ENCODE data around the gene PLEKHJ1.

PLEKHJ1 gene

GRCh38 chr19:2226051-2226839 is 9.9 kb downstream of the PLEKHJ1 start:
- Histone ChIP-seq H3K36me3 (ENCODE audit: control insufficient read depth, insufficient read depth, low read length) (peaks cover 23% of the 10 kb centered on the region), H3K9ac (ENCODE audit: low read length) (no peak overlapping the region), H3K9me3 (ENCODE audit: control insufficient read depth, low read length) (no peaks in the 10 kb centered on the region), H3K4me1 (ENCODE audit: control insufficient read depth, insufficient read depth, low read length) (peaks cover 14% of the 10 kb centered on the region), H3K4me3 (ENCODE audit: low read length) (no peak overlapping the region), H3K27me3 (ENCODE audit: control insufficient read depth, insufficient read depth, low read length) (no peaks in the 10 kb centered on the region)

GRCh38 chr19:2225415-2226050 is 10.6 kb downstream of the PLEKHJ1 start:
- peaks cover 26% of the 10 kb centered on the region for H3K36me3 ChIP-seq (ENCODE audit: control insufficient read depth, insufficient read depth, low read length)
- H3K9ac ChIP-seq (ENCODE audit: low read length): no peak overlapping the region

GRCh38 chr19:2224754-2225349 is 11.3 kb downstream of the PLEKHJ1 start:
- Histone ChIP-seq H3K4me1 (ENCODE audit: control insufficient read depth, insufficient read depth, low read length) (peaks cover 9% of the 10 kb centered on the region), H3K4me3 (ENCODE audit: low read length) (no peak overlapping the region), H3K9me3 (ENCODE audit: control insufficient read depth, low read length) (no peaks in the 10 kb centered on the region), H3K27me3 (ENCODE audit: control insufficient read depth, insufficient read depth, low read length) (no peaks in the 10 kb centered on the region), H3K9ac (ENCODE audit: low read length) (no peak overlapping the region), H3K36me3 (ENCODE audit: control insufficient read depth, insufficient read depth, low read length) (peaks cover 26% of the 10 kb centered on the region)

More at GRCh38 chr19:2225415-2226050, 10.6 kb downstream of the PLEKHJ1 start:
- Histone ChIP-seq H3K4me3 (ENCODE audit: low read length) (no peak overlapping the region), H3K9me3 (ENCODE audit: control insufficient read depth, low read length) (no peaks in the 10 kb centered on the region), H3K4me1 (ENCODE audit: control insufficient read depth, insufficient read depth, low read length) (peaks cover 9% of the 10 kb centered on the region), H3K27me3 (ENCODE audit: control insufficient read depth, insufficient read depth, low read length) (no peaks in the 10 kb centered on the region)

GRCh38 chr19:2223959-2224358 is 12.2 kb downstream of the PLEKHJ1 start:
- Histone ChIP-seq H3K9ac (ENCODE audit: low read length) (no peak overlapping the region), H3K36me3 (ENCODE audit: control insufficient read depth, insufficient read depth, low read length) (peaks cover 22% of the 10 kb centered on the region), H3K4me3 (ENCODE audit: low read length) (no peak overlapping the region), H3K4me1 (ENCODE audit: control insufficient read depth, insufficient read depth, low read length) (peaks cover 8% of the 10 kb centered on the region), H3K9me3 (ENCODE audit: control insufficient read depth, low read length) (no peaks in the 10 kb centered on the region), H3K27me3 (ENCODE audit: control insufficient read depth, insufficient read depth, low read length) (no peaks in the 10 kb centered on the region)

GRCh38 chr19:2223391-2223790 is 12.7 kb downstream of the PLEKHJ1 start:
- H3K9me3 ChIP-seq (ENCODE audit: control insufficient read depth, low read length): no peaks in the 10 kb centered on the region
- H3K36me3 ChIP-seq (ENCODE audit: control insufficient read depth, insufficient read depth, low read length): peaks cover 16% of the 10 kb centered on the region
- no peak overlapping the region for H3K4me3 ChIP-seq (ENCODE audit: low read length)
- H3K9ac ChIP-seq (ENCODE audit: low read length): no peak overlapping the region
- no peaks in the 10 kb centered on the region for H3K27me3 ChIP-seq (ENCODE audit: control insufficient read depth, insufficient read depth, low read length)
- peaks cover 4% of the 10 kb centered on the region for H3K4me1 ChIP-seq (ENCODE audit: control insufficient read depth, insufficient read depth, low read length)

GRCh38 chr19:2221918-2222317 is 14.2 kb downstream of the PLEKHJ1 start:
- Histone ChIP-seq H3K4me3 (ENCODE audit: low read length) (no peak overlapping the region), H3K9me3 (ENCODE audit: control insufficient read depth, low read length) (no peaks in the 10 kb centered on the region), H3K36me3 (ENCODE audit: control insufficient read depth, insufficient read depth, low read length) (peaks cover 21% of the 10 kb centered on the region), H3K4me1 (ENCODE audit: control insufficient read depth, insufficient read depth, low read length) (peaks cover 4% of the 10 kb centered on the region), H3K27me3 (ENCODE audit: control insufficient read depth, insufficient read depth, low read length) (no peaks in the 10 kb centered on the region), H3K9ac (ENCODE audit: low read length) (no peak overlapping the region)

GRCh38 chr19:2221250-2221831 is 14.8 kb downstream of the PLEKHJ1 start:
- H3K36me3 ChIP-seq (ENCODE audit: control insufficient read depth, insufficient read depth, low read length): peaks cover 24% of the 10 kb centered on the region

GRCh38 chr19:2219726-2220125 is 16.4 kb downstream of the PLEKHJ1 start:
- Histone ChIP-seq H3K9me3 (ENCODE audit: control insufficient read depth, low read length) (no peaks in the 10 kb centered on the region), H3K4me3 (ENCODE audit: low read length) (no peak overlapping the region), H3K9ac (ENCODE audit: low read length) (no peak overlapping the region), H3K27me3 (ENCODE audit: control insufficient read depth, insufficient read depth, low read length) (no peaks in the 10 kb centered on the region), H3K36me3 (ENCODE audit: control insufficient read depth, insufficient read depth, low read length) (peaks cover 39% of the 10 kb centered on the region), H3K4me1 (ENCODE audit: control insufficient read depth, insufficient read depth, low read length) (peaks cover 12% of the 10 kb centered on the region)

More at GRCh38 chr19:2221250-2221831, 14.8 kb downstream of the PLEKHJ1 start:
- Histone ChIP-seq H3K4me3 (ENCODE audit: low read length) (no peak overlapping the region), H3K9ac (ENCODE audit: low read length) (no peak overlapping the region), H3K27me3 (ENCODE audit: control insufficient read depth, insufficient read depth, low read length) (no peaks in the 10 kb centered on the region), H3K9me3 (ENCODE audit: control insufficient read depth, low read length) (no peaks in the 10 kb centered on the region), H3K4me1 (ENCODE audit: control insufficient read depth, insufficient read depth, low read length) (peaks cover 7% of the 10 kb centered on the region)

- H3K9me3 ChIP-seq (ENCODE audit: control insufficient read depth, low read length): no peaks in the 10 kb centered on the region
- no peak overlapping the region for H3K9ac ChIP-seq (ENCODE audit: low read length)
- H3K27me3 ChIP-seq (ENCODE audit: control insufficient read depth, insufficient read depth, low read length): no peaks in the 10 kb centered on the region
- peaks cover 38% of the 10 kb centered on the region for H3K36me3 ChIP-seq (ENCODE audit: control insufficient read depth, insufficient read depth, low read length)
- H3K4me3 ChIP-seq (ENCODE audit: low read length): no peak overlapping the region
- peaks cover 33% of the 10 kb centered on the region for H3K4me1 ChIP-seq (ENCODE audit: control insufficient read depth, insufficient read depth, low read length)
Measured at GRCh38 chr19:2217591-2217990, 18.5 kb downstream of the PLEKHJ1 start.

- no peaks in the 10 kb centered on the region for H3K27me3 ChIP-seq (ENCODE audit: control insufficient read depth, insufficient read depth, low read length)
- peaks cover 43% of the 10 kb centered on the region for H3K4me1 ChIP-seq (ENCODE audit: control insufficient read depth, insufficient read depth, low read length)
- H3K9ac ChIP-seq (ENCODE audit: low read length): no peak overlapping the region
- peaks cover 42% of the 10 kb centered on the region for H3K36me3 ChIP-seq (ENCODE audit: control insufficient read depth, insufficient read depth, low read length)
- H3K9me3 ChIP-seq (ENCODE audit: control insufficient read depth, low read length): no peaks in the 10 kb centered on the region
- H3K4me3 ChIP-seq (ENCODE audit: low read length): no peak overlapping the region
Measured at GRCh38 chr19:2216361-2217225, 19.5 kb downstream of the PLEKHJ1 start.

GRCh38 chr19:2215281-2215751 is 20.8 kb downstream of the PLEKHJ1 start:
- Histone ChIP-seq H3K27me3 (ENCODE audit: control insufficient read depth, insufficient read depth, low read length) (no peaks in the 10 kb centered on the region), H3K9ac (ENCODE audit: low read length) (no peak overlapping the region), H3K9me3 (ENCODE audit: control insufficient read depth, low read length) (no peaks in the 10 kb centered on the region)

More at GRCh38 chr19:2215281-2215751, 20.8 kb downstream of the PLEKHJ1 start:
- H3K4me1 ChIP-seq (ENCODE audit: control insufficient read depth, insufficient read depth, low read length): peaks cover 53% of the 10 kb centered on the region
- H3K36me3 ChIP-seq (ENCODE audit: control insufficient read depth, insufficient read depth, low read length): peaks cover 41% of the 10 kb centered on the region
- H3K4me3 ChIP-seq (ENCODE audit: low read length): no peak overlapping the region

All from mucosa of stomach (tissue), 1 donor.